GM12878 (cell line): ENCODE results near the gene IL10RA. TPM values are rescaled to one million over a fixed set of nuclear protein-coding genes. Genes with fewer than 3 reads are reported as not detected.

Experiments
- ATAC-seq: fragments of 200-7000 bp; cut with Tn5 transposase; 3 replicates; pipeline ENCODE4 v1.9.1; 2020; ENCODE audit warnings: mild to moderate bottlenecking, moderate library complexity
- BruUV-seq: library from RNA; stranded (reverse); fragments of 400-500 nt; replicated peaks from 2 replicates; lab custom pipeline; 2021; lab: Mats Ljungman, UMichigan
- CTCF ChIA-PET: fragments of 300-600 bp; sonication (Branson Sonifier 250); formaldehyde crosslinking; extraction: SDS; loops from one replicate; lab custom pipeline; 2021; ENCODE audit warnings: inconsistent platforms; lab: Yijun Ruan, JAX
- POLR2A ChIA-PET: fragments of 350-600 bp; formaldehyde crosslinking; extraction: SDS; loops from one replicate; lab custom pipeline; 2021; ENCODE audit warnings: inconsistent platforms; lab: Charles Lee
- RAD21 ChIA-PET: fragments of 300-600 bp; sonication (Branson Sonifier 250); formaldehyde crosslinking; loops from one replicate; lab custom pipeline; 2023; ENCODE audit warnings: antibody characterized with exemption; ENCODE audit not compliant: unreplicated experiment; lab: Charles Lee
- SMC1A ChIA-PET: fragments of 300-600 bp; sonication (Branson Sonifier 250); formaldehyde crosslinking; loops from one replicate; lab custom pipeline; 2023; ENCODE audit not compliant: unreplicated experiment, uncharacterized antibody; lab: Charles Lee
- DNase-seq: peaks from one replicate; pipeline ENCODE4 v3.0.0-alpha.2; 2011; ENCODE audit warnings: low read depth, low spot score
- FAIRE-seq: peaks from 3 replicates; lab custom pipeline; 2011; peaks lifted over from hg19 to GRCh38; lab: Jason Lieb, UNC
- H2AFZ ChIP-seq: 2 replicates; pipeline ENCODE4 v1.6.0; 2011; ENCODE audit warnings: low read depth, low read length, control low read depth; ENCODE audit not compliant: control insufficient read depth
- H3K27ac ChIP-seq: 2 replicates; pipeline ENCODE4 v1.5.1; 2011; ENCODE audit warnings: control low read depth; ENCODE audit not compliant: control insufficient read depth, insufficient read depth
- H3K27me3 ChIP-seq, 2 experiments: replicated peaks in 1 of 2; 2 replicates each; pipeline versions ENCODE4 v1.6.0 to v1.6.1; 2011; ENCODE audit warnings: low read length in 1 of 2; ENCODE audit not compliant: control insufficient read depth in 2 of 2, insufficient read depth in 2 of 2
- H3K36me3 ChIP-seq, 2 experiments: 2 replicates each; pipeline ENCODE4 v1.5.1; 2011; ENCODE audit warnings: low read length in 1 of 2; ENCODE audit not compliant: control insufficient read depth in 2 of 2, insufficient read depth in 2 of 2
- H3K4me1 ChIP-seq: 2 replicates; pipeline ENCODE4 v1.6.1; 2011; ENCODE audit warnings: mild to moderate bottlenecking, low read length, moderate library complexity, mixed read lengths; ENCODE audit not compliant: control insufficient read depth, insufficient read depth
- H3K4me2 ChIP-seq: 2 replicates; pipeline ENCODE4 v1.6.0; 2011; ENCODE audit warnings: control low read depth; ENCODE audit not compliant: control insufficient read depth, insufficient read depth
- H3K4me3 ChIP-seq: fragments of 200-600 bp; sonication (generic); 2 replicates; pipeline ENCODE4 v1.5.1; 2016
- H3K79me2 ChIP-seq: 2 replicates; pipeline ENCODE4 v1.6.0; 2011; ENCODE audit warnings: low read length; ENCODE audit not compliant: control insufficient read depth, insufficient read depth
- H3K9ac ChIP-seq: 2 replicates; pipeline ENCODE4 v1.8.0; 2011; ENCODE audit warnings: low read length, control low read depth, mixed read lengths; ENCODE audit not compliant: control insufficient read depth, insufficient read depth
- H3K9me3 ChIP-seq: replicated peaks from 3 replicates; pipeline ENCODE4 v1.5.1; 2011; ENCODE audit warnings: mild to moderate bottlenecking, low read length; ENCODE audit not compliant: control insufficient read depth, insufficient read depth
- H4K20me1 ChIP-seq: 2 replicates; pipeline ENCODE4 v1.6.0; 2011; ENCODE audit not compliant: control insufficient read depth, insufficient read depth
- ATF7 ChIP-seq: fragments of 450-650 bp; IDR thresholded peaks from 2 replicates; pipeline ENCODE4 v1.6.1; 2016; ENCODE audit warnings: low read depth, mild to moderate bottlenecking
- MYC ChIP-seq: IDR thresholded peaks from 2 replicates; pipeline ENCODE4 v1.6.1; 2011; ENCODE audit warnings: mild to moderate bottlenecking, low read length, moderate library complexity, inconsistent platforms; ENCODE audit not compliant: insufficient read depth, insufficient replicate concordance, insufficient read length, severe bottlenecking
- POLR2AphosphoS2 ChIP-seq: IDR thresholded peaks from 2 replicates; pipeline ENCODE4 v1.6.1; 2011; ENCODE audit warnings: low read depth, mild to moderate bottlenecking, low read length, improper control_type of control experiment, moderate library complexity
- SPI1 ChIP-seq: IDR thresholded peaks from 2 replicates; pipeline ENCODE4 v1.6.1; 2011; ENCODE audit warnings: low read depth, mild to moderate bottlenecking, low read length, moderate library complexity, borderline replicate concordance; ENCODE audit not compliant: insufficient read depth
- ZZZ3 ChIP-seq: IDR thresholded peaks from 2 replicates; pipeline ENCODE4 v1.6.1; 2011; ENCODE audit warnings: low read depth; ENCODE audit not compliant: control insufficient read depth, insufficient read length
- WGBS: methylation state at CpG from one replicate; pipeline ENCODE4 v1.1.6; 2016; ENCODE audit warnings: low lambda C conversion rate; ENCODE audit not compliant: insufficient replicate concordance, insufficient coverage; ENCODE audit errors: missing lambda C conversion rate; 5-methylcytosine and 5-hydroxymethylcytosine counted together
- in situ Hi-C: fragments of 300-500 bp; cut with MboI; formaldehyde crosslinking; loops from 9 replicates; pipeline ENCODE4 v1.14.3; 2018; ENCODE audit warnings: mixed read lengths
- intact Hi-C: fragments of 100-400 bp; cut with micrococcal nuclease; formaldehyde crosslinking; loops from one replicate; pipeline ENCODE4 v1.14.2; 2022; ENCODE audit not compliant: unreplicated experiment
- polyA plus RNA-seq, 11 experiments: library from polyadenylated mRNA; depleted of rRNA in 4 of 11; unstranded in 6 of 11; stranded (reverse) in 5 of 11; fragments of >200 nt; fragmentation: Nextera tagmentation in 4 of 11; fragmentation: Illumina TruSeq in 1 of 11; extraction: Ambion mirVana in 4 of 11; extraction: Trizol in 1 of 11; gene quantifications; 1 replicate in 1 of 11; 2 replicates in 10 of 11; pipeline versions ENCODE4 v1.2.1 to v1.2.3, GENCODE V29; 2011 to 2016; ENCODE audit warnings: inconsistent platforms in 2 of 11, missing spikeins in 2 of 11, low read depth in 1 of 11
- total RNA-seq, 4 experiments: library from RNA; depleted of rRNA in 3 of 4; stranded (reverse); fragments of >200 nt in 3 of 4; fragmentation: Illumina TruSeq in 1 of 4; extraction: Trizol in 1 of 4; gene quantifications; 2 replicates each; pipeline versions ENCODE4 v1.2.1 to v1.2.3, GENCODE V29; 2013 to 2021
- TF ChIP-seq, protein P1 (sequence below): fragments of 450-650 bp; IDR thresholded peaks from 2 replicates; pipeline ENCODE4 v1.6.1; 2017; ENCODE audit warnings: low read depth, mild to moderate bottlenecking, moderate library complexity

The IL10RA gene
- total and polyA plus RNA-seq, 10 of the 15 experiments (the other 5 are each of a cell fraction or from before 2014, with no cell fraction given) = 0.77 to 45.9 (median 9.6) TPM

DNA sequence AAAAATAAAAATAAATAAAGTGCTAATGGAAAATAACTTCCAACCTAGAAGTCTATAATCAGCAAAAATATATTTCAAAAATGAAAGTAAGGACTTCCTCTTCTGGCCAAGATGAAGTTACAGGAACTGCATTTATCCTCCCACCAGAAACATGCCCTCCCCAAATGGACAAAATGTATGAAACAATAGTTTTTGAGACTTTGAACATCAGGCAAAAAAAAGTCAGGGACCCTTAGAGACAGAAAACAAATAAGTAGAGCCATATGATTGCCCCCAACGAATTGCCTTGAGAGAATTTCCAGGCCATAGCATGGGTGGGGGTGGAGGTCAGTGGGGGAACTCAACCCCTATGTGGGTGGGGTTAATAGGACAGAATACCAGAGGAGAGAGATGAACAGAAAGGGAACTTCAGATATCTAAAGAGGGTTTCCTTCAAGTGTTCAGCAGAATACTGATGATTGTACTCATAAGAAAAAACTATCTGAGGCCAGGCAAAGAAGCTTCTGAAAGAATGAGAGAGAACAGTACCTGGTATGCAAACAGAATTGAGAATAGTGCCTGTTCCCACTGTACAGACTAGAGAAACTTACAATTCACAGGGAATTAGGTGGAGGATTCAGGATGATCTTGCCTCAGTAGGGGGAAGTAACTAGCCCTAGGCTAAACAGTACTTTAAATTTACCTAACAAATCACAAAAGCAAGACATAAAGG is 26.6 kb upstream of the IL10RA start:
- TF ChIP-seq ATF7 (no peak), POLR2AphosphoS2 (no peak), ZZZ3 (no peak), MYC (no peak), SPI1 (peak; percentile 73)
- TF ChIP-seq, protein P1, sequence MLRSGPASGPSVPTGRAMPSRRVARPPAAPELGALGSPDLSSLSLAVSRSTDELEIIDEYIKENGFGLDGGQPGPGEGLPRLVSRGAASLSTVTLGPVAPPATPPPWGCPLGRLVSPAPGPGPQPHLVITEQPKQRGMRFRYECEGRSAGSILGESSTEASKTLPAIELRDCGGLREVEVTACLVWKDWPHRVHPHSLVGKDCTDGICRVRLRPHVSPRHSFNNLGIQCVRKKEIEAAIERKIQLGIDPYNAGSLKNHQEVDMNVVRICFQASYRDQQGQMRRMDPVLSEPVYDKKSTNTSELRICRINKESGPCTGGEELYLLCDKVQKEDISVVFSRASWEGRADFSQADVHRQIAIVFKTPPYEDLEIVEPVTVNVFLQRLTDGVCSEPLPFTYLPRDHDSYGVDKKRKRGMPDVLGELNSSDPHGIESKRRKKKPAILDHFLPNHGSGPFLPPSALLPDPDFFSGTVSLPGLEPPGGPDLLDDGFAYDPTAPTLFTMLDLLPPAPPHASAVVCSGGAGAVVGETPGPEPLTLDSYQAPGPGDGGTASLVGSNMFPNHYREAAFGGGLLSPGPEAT = peak; percentile 32; the same call in 1 of the 2 replicates
- Histone ChIP-seq H3K9me3 (peaks cover 8% of the 10 kb centered on the region), H3K9ac (no peak overlapping the region), H3K79me2 (no peaks in the 10 kb centered on the region), H3K4me1 (peaks cover 13% of the 10 kb centered on the region), H3K4me2 (peak overlapping the region; percentile 21), H3K27ac (peak overlapping the region; percentile 31), H3K27me3 (no peaks in the 10 kb centered on the region), H3K4me3 (no peak overlapping the region), H3K36me3 (no peaks in the 10 kb centered on the region), H4K20me1 (no peaks in the 10 kb centered on the region), H2AFZ (peak overlapping the region; percentile 66)
- FAIRE-seq (peak; percentile 59), ATAC-seq (peak; percentile 65), DNase-seq (no peak)
- ChIA-PET SMC1A (interaction anchor here (0.9 to 5.6 kb wide), 13 partner anchors 7 to 93 kb away, joined by 3 to 37 read pairs (median 4); partner anchors contain the start of gene IL10RA), POLR2A (interaction anchor here (0.7 to 2.5 kb wide), 5 partner anchors 11 to 28 kb away, joined by 3 to 13 read pairs (median 3); no protein-coding TSS in a partner anchor), RAD21 (interaction anchor here (0.7 to 3.0 kb wide), 8 partner anchors 9 to 185 kb away, joined by 3 to 15 read pairs (median 6); partner anchors contain the start of gene IL10RA), CTCF (interaction anchor here (0.7 to 1.6 kb wide), 9 partner anchors 8 to 152 kb away, joined by 3 to 11 read pairs (median 3); no protein-coding TSS in a partner anchor)
- in situ Hi-C loops = no loop called here
- intact Hi-C loops = no loop called here
- 0% methylated on average over 1 of the region's 1 CpG for WGBS
- BruUV-seq = no TSS peak
